Activated B cell treated with CpG ODN at 0.5 μM for 24 hours (primary cell): ENCODE measurements around the gene CHMP4A. TPM values are rescaled to one million over a fixed set of nuclear protein-coding genes. Genes with fewer than 3 reads are reported as not detected.

Experiments used
- ATAC-seq: fragments of 200-7000 bp; cut with Tn5 transposase; one replicate; pipeline ENCODE4 v1.10.0; 2021; ENCODE audit warnings: low read depth, mild to moderate bottlenecking, moderate library complexity
- CTCF ChIA-PET: fragments of 350-600 bp; sonication (Branson Sonifier 250); formaldehyde crosslinking; loops from one replicate; lab custom pipeline; 2021; ENCODE audit warnings: antibody characterized with exemption; lab: Charles Lee
- POLR2A ChIA-PET: fragments of 350-600 bp; sonication (Branson Sonifier 250); formaldehyde crosslinking; loops from one replicate; lab custom pipeline; 2021; ENCODE audit warnings: antibody characterized with exemption; lab: Charles Lee
- DNase-seq: peaks from one replicate; pipeline ENCODE4 v3.0.0; 2022
- H3K27ac Mint-ChIP-seq: one replicate; pipeline ENCODE4 v1.8.0; 2020; ENCODE audit warnings: mixed read lengths
- H3K27me3 Mint-ChIP-seq: one replicate; pipeline ENCODE4 v1.8.0; 2021; ENCODE audit warnings: mixed read lengths
- H3K36me3 Mint-ChIP-seq: one replicate; pipeline ENCODE4 v1.8.0; 2021; ENCODE audit warnings: low read depth, mixed read lengths
- H3K4me1 Mint-ChIP-seq: one replicate; pipeline ENCODE4 v1.8.0; 2021; ENCODE audit warnings: mixed read lengths
- H3K4me3 Mint-ChIP-seq: one replicate; pipeline ENCODE4 v1.8.0; 2020; ENCODE audit warnings: mild to moderate bottlenecking, mixed read lengths
- H3K9me3 Mint-ChIP-seq: one replicate; pipeline ENCODE4 v1.8.0; 2020; ENCODE audit warnings: mixed read lengths
- intact Hi-C: fragments of 100-400 bp; cut with micrococcal nuclease; formaldehyde crosslinking; loops from one replicate; pipeline ENCODE4 v1.15.1; 2024
- total RNA-seq: library from RNA; stranded (reverse); gene quantifications from 2 replicates; pipeline ENCODE4 v1.2.3, GENCODE V29; 2022
- TF ChIP-seq, protein P1 (sequence below): fragments of 200-600 bp; IDR thresholded peaks from one replicate; pipeline ENCODE4 v1.8.0; 2022; ENCODE audit warnings: antibody characterized with exemption, mild to moderate bottlenecking

Gene CHMP4A
- total RNA-seq, 1 donor from 2014 or later, result 88.5 TPM

DNA sequence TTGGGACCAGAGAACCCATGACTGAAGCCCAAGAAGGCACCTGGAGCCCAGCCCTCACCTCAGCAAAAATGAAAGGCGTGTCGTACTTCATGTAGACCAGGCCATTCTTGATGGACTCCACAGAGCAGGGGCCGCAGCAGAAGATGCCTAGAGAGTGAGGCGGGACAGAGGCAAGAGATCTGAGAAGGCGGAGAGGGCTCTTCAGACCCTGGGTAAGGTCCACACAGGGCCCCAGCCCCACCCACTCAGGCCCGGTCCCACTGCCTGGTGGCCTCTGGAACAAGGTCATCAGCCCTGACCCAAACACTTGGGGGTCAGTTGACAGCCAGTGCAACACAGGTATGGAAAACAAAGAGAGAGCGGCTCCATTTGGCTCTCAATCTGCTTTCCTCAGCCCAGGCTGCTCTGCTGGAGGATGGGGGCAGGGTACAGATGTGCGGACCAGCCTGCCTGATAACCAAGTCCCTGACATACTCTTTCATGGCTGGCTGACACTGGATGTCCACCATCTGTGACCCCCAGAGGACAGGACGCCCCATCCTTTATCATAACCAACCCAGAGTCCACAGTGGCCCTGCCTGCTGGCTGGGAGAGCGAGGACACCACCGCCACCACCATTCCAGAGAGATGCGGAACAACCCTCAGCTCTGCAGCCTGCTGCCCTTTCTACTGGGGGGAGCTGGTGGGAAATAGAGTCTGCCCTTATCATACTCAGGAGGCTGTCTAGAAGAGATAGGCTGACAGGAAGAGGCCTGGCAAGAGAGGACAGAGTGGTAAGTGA lies 42.8 kb upstream of the CHMP4A start:
- ChIA-PET POLR2A (interaction anchor here (1.4 kb wide), 1 partner anchor 15 kb away, joined by 5 read pairs; the partner anchor contains the start of gene RABGGTA), CTCF (no interaction called here)
- intact Hi-C loops, result no loop called here
- ATAC-seq, result no peak
- no peaks in the 10 kb centered on the region for H3K4me1 Mint-ChIP-seq
- H3K27ac Mint-ChIP-seq, result no peak overlapping the region
- no peak for DNase-seq
- H3K36me3 Mint-ChIP-seq, result peaks cover 33% of the 10 kb centered on the region
- no peaks in the 10 kb centered on the region for H3K9me3 Mint-ChIP-seq
- TF ChIP-seq, protein P1, sequence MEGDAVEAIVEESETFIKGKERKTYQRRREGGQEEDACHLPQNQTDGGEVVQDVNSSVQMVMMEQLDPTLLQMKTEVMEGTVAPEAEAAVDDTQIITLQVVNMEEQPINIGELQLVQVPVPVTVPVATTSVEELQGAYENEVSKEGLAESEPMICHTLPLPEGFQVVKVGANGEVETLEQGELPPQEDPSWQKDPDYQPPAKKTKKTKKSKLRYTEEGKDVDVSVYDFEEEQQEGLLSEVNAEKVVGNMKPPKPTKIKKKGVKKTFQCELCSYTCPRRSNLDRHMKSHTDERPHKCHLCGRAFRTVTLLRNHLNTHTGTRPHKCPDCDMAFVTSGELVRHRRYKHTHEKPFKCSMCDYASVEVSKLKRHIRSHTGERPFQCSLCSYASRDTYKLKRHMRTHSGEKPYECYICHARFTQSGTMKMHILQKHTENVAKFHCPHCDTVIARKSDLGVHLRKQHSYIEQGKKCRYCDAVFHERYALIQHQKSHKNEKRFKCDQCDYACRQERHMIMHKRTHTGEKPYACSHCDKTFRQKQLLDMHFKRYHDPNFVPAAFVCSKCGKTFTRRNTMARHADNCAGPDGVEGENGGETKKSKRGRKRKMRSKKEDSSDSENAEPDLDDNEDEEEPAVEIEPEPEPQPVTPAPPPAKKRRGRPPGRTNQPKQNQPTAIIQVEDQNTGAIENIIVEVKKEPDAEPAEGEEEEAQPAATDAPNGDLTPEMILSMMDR, result no peak
- no peaks in the 10 kb centered on the region for H3K27me3 Mint-ChIP-seq
- no peak overlapping the region for H3K4me3 Mint-ChIP-seq

DNA sequence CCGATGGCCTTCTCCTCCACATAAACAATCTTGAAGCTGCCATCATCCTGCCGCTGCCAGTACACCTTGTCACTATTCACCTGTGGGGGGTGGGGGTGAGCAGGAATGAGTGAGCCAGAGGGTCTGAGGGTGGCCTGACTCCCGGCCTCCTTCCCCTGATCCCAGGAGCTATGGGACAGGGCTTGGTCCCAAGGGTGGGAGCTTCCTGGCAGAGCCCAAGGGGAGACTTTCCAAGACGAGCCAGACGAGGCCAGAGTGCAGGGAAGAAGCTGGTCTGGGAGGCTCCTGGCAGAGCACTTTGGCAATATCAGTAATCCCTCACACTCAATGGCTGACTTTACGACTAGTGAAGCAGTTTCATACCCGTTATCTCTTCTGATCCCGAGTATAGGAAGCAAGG lies 42.1 kb upstream of the CHMP4A start:
- Mint-ChIP-seq H3K9me3 (no peaks in the 10 kb centered on the region), H3K4me3 (no peak overlapping the region), H3K27me3 (no peaks in the 10 kb centered on the region), H3K27ac (no peak overlapping the region), H3K36me3 (peaks cover 32% of the 10 kb centered on the region), H3K4me1 (no peaks in the 10 kb centered on the region)
- DNase-seq (no peak), ATAC-seq (no peak)
- intact Hi-C loops, result no loop called here
- ChIA-PET CTCF (no interaction called here), POLR2A (interaction anchor here (0.8 to 1.4 kb wide), 2 partner anchors 13 to 16 kb away, joined by 3 to 5 read pairs; partner anchors contain the start of genes RABGGTA and TINF2)
- TF ChIP-seq, protein P1, result no peak

DNA sequence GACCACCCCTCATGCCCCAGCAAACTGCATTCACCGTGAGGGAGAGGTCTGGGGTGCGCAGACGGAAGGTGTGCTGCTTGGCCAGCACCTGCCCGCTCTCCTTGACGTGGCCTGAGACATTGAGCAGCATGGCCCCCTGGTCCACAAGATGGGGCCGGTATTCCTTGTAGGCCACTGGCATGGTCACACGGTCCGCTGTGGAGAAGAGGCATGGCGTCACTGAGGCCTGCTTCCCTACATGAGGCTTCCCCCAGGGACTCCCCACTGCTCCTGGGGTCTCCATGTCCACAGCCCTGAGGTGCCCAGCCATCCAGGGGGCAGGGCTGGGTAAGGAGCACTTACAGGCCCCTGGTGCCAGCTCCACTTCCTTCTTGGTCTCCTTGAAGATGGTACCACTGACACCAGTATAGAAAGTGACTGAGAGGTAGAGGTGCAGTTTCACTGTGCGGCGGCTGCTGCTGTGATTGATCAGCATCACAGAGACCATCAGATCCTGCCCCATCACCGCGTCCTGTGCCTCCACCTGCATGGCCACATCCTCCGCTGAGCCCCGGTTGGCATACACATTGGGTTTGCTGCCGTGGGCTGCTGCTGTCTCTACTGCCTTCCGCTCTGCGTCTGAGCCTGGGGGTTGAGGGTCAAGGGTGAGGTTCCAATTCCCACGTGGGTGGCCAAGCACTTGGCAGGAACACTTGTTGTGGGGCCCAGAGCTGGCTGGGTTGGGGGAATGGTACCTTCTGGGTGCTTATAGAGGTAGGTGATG lies 41.5 kb upstream of the CHMP4A start:
- ATAC-seq, result no peak
- peaks cover 33% of the 10 kb centered on the region for H3K36me3 Mint-ChIP-seq
- ChIA-PET CTCF (no interaction called here), POLR2A (interaction anchor here (0.8 to 1.4 kb wide), 2 partner anchors 13 to 16 kb away, joined by 3 to 5 read pairs; partner anchors contain the start of genes RABGGTA and TINF2)
- intact Hi-C loops, result no loop called here
- TF ChIP-seq, protein P1, result no peak
- H3K4me3 Mint-ChIP-seq, result no peak overlapping the region
- H3K9me3 Mint-ChIP-seq, result no peaks in the 10 kb centered on the region
- no peaks in the 10 kb centered on the region for H3K27me3 Mint-ChIP-seq
- H3K27ac Mint-ChIP-seq, result no peak overlapping the region
- no peak for DNase-seq
- H3K4me1 Mint-ChIP-seq, result no peaks in the 10 kb centered on the region

- ChIA-PET POLR2A (no interaction called here), CTCF (interaction anchor here (0.9 to 1.8 kb wide), 2 partner anchors 16 to 43 kb away, joined by 3 to 4 read pairs; no protein-coding TSS in a partner anchor)
- H3K9me3 Mint-ChIP-seq, result no peaks in the 10 kb centered on the region
- H3K36me3 Mint-ChIP-seq, result peaks cover 33% of the 10 kb centered on the region
- ATAC-seq (no peak), DNase-seq (no peak)
- no peak overlapping the region for H3K27ac Mint-ChIP-seq
- no peaks in the 10 kb centered on the region for H3K4me1 Mint-ChIP-seq
- no peak overlapping the region for H3K4me3 Mint-ChIP-seq
- TF ChIP-seq, protein P1, result no peak
- intact Hi-C loops, result no loop called here
- no peaks in the 10 kb centered on the region for H3K27me3 Mint-ChIP-seq
Observed at GRCh38 chr14:24253936-24254335, 40.6 kb upstream of the CHMP4A start.
